Neutrophil (primary cell): Measurements from ENCODE around the gene MREG.

Source experiments
- H3K27ac ChIP-seq: fragments of 200-600 bp; sonication (generic); 2 replicates; pipeline ENCODE4 v1.5.1; 2016; ENCODE audit warnings: mild to moderate bottlenecking, moderate library complexity
- H3K27me3 ChIP-seq: fragments of 200-600 bp; sonication (generic); 2 replicates; pipeline ENCODE4 v1.6.0; 2016; ENCODE audit warnings: mild to moderate bottlenecking
- H3K36me3 ChIP-seq: fragments of 200-600 bp; sonication (generic); 2 replicates; pipeline ENCODE4 v1.5.1; 2017
- H3K4me1 ChIP-seq, 2 experiments: fragments of 200-600 bp in 1 of 2; sonication (generic) in 1 of 2; 1 replicate in 1 of 2; 2 replicates in 1 of 2; pipeline versions ENCODE4 v1.5.1 to v1.6.1; 2013 to 2016; ENCODE audit warnings: low read depth in 1 of 2, low read length in 1 of 2, mild to moderate bottlenecking in 1 of 2, moderate library complexity in 1 of 2; ENCODE audit not compliant: control insufficient read depth in 1 of 2, insufficient read depth in 1 of 2
- H3K4me3 ChIP-seq, 2 experiments: fragments of 200-600 bp in 1 of 2; sonication (generic) in 1 of 2; 1 replicate in 1 of 2; 2 replicates in 1 of 2; pipeline ENCODE4 v1.5.1; 2013 to 2016; ENCODE audit warnings: low read depth in 1 of 2, low read length in 1 of 2, mild to moderate bottlenecking in 1 of 2, moderate library complexity in 1 of 2
- H3K9me3 ChIP-seq: fragments of 200-600 bp; sonication (generic); 2 replicates; pipeline ENCODE4 v1.5.1; 2016
- CTCF ChIP-seq: fragments of 200-600 bp; sonication (generic); IDR thresholded peaks from 2 replicates; pipeline ENCODE4 v1.5.1; 2016; ENCODE audit warnings: antibody characterized with exemption

MREG gene

GRCh38 chr2:216021768-216022565, 8.6 kb upstream of the MREG start:
- no peak for TF ChIP-seq CTCF
- no peaks in the 10 kb centered on the region for H3K4me1 ChIP-seq
- H3K27me3 ChIP-seq = no peaks in the 10 kb centered on the region
- no peak overlapping the region for H3K4me3 ChIP-seq
- no peak overlapping the region for H3K27ac ChIP-seq
- H3K36me3 ChIP-seq = peaks cover 11% of the 10 kb centered on the region
- no peaks in the 10 kb centered on the region for H3K9me3 ChIP-seq

- no peak overlapping the region for H3K27ac ChIP-seq
- no peak for TF ChIP-seq CTCF
- peaks cover 10% of the 10 kb centered on the region for H3K36me3 ChIP-seq
- peaks cover 6% of the 10 kb centered on the region for H3K27me3 ChIP-seq
- no peak overlapping the region for H3K4me3 ChIP-seq
- H3K9me3 ChIP-seq = no peaks in the 10 kb centered on the region
- H3K4me1 ChIP-seq = peaks cover 3 to 7% of the 10 kb centered on the region in 2 experiments
Observed at GRCh38 chr2:216018709-216019108, 5.4 kb upstream of the MREG start.

- TF ChIP-seq CTCF = no peak
- Histone ChIP-seq H3K4me1 (peaks cover 10 to 17% of the 10 kb centered on the region in 2 experiments), H3K4me3 (no peak overlapping the region), H3K27me3 (peaks cover 19% of the 10 kb centered on the region), H3K27ac (no peak overlapping the region), H3K36me3 (peaks cover 10% of the 10 kb centered on the region), H3K9me3 (no peaks in the 10 kb centered on the region)
Observed at GRCh38 chr2:216017365-216017764, 4.0 kb upstream of the MREG start.

GRCh38 chr2:216016581-216016980, 3.2 kb upstream of the MREG start:
- no peak for TF ChIP-seq CTCF
- Histone ChIP-seq H3K4me1 (peaks cover 10 to 17% of the 10 kb centered on the region in 2 experiments), H3K4me3 (no peak overlapping the region), H3K36me3 (peaks cover 7% of the 10 kb centered on the region), H3K9me3 (no peaks in the 10 kb centered on the region), H3K27me3 (peaks cover 27% of the 10 kb centered on the region), H3K27ac (no peak overlapping the region)

- Histone ChIP-seq H3K27ac (no peak overlapping the region), H3K27me3 (peaks cover 32% of the 10 kb centered on the region), H3K36me3 (peaks cover 4% of the 10 kb centered on the region), H3K4me3 (no peak overlapping the region), H3K9me3 (no peaks in the 10 kb centered on the region), H3K4me1 (peaks cover 10 to 17% of the 10 kb centered on the region in 2 experiments)
- TF ChIP-seq CTCF = no peak
Observed at GRCh38 chr2:216015722-216016464, 2.5 kb upstream of the MREG start.
